ENCODE measurements around the gene SLC6A12.

SLC6A12 gene

GRCh38 chr12:232731-233614 lies 19.0 kb upstream of the SLC6A12 start:
- DNase-seq (ENCODE audit: low read depth in 1 of 2, low spot score in 1 of 2): peak in 1 of 2 experiments; percentile 80
- H3K27me3 ChIP-seq (ENCODE audit: insufficient read depth, poor library complexity, severe bottlenecking): no peaks in the 10 kb centered on the region
- no peak overlapping the region for H3K4me3 ChIP-seq (replicated peaks; ENCODE audit: insufficient read depth, low read length)
- no peak overlapping the region for H3K27ac ChIP-seq (replicated peaks)
- TF ChIP-seq, protein P1, sequence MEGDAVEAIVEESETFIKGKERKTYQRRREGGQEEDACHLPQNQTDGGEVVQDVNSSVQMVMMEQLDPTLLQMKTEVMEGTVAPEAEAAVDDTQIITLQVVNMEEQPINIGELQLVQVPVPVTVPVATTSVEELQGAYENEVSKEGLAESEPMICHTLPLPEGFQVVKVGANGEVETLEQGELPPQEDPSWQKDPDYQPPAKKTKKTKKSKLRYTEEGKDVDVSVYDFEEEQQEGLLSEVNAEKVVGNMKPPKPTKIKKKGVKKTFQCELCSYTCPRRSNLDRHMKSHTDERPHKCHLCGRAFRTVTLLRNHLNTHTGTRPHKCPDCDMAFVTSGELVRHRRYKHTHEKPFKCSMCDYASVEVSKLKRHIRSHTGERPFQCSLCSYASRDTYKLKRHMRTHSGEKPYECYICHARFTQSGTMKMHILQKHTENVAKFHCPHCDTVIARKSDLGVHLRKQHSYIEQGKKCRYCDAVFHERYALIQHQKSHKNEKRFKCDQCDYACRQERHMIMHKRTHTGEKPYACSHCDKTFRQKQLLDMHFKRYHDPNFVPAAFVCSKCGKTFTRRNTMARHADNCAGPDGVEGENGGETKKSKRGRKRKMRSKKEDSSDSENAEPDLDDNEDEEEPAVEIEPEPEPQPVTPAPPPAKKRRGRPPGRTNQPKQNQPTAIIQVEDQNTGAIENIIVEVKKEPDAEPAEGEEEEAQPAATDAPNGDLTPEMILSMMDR (IDR thresholded peaks at IDR 0.05; ENCODE audit: insufficient read depth, low read length): no peak
- TF ChIP-seq POLR2AphosphoS5 (IDR thresholded peaks at IDR 0.05; ENCODE audit: low read depth) (no peak), SPI1 (IDR thresholded peaks at IDR 0.05; ENCODE audit: borderline replicate concordance, low read depth) (no peak), GABPA (IDR thresholded peaks at IDR 0.05; ENCODE audit: low read depth) (no peak)
- TF ChIP-seq, protein P2, sequence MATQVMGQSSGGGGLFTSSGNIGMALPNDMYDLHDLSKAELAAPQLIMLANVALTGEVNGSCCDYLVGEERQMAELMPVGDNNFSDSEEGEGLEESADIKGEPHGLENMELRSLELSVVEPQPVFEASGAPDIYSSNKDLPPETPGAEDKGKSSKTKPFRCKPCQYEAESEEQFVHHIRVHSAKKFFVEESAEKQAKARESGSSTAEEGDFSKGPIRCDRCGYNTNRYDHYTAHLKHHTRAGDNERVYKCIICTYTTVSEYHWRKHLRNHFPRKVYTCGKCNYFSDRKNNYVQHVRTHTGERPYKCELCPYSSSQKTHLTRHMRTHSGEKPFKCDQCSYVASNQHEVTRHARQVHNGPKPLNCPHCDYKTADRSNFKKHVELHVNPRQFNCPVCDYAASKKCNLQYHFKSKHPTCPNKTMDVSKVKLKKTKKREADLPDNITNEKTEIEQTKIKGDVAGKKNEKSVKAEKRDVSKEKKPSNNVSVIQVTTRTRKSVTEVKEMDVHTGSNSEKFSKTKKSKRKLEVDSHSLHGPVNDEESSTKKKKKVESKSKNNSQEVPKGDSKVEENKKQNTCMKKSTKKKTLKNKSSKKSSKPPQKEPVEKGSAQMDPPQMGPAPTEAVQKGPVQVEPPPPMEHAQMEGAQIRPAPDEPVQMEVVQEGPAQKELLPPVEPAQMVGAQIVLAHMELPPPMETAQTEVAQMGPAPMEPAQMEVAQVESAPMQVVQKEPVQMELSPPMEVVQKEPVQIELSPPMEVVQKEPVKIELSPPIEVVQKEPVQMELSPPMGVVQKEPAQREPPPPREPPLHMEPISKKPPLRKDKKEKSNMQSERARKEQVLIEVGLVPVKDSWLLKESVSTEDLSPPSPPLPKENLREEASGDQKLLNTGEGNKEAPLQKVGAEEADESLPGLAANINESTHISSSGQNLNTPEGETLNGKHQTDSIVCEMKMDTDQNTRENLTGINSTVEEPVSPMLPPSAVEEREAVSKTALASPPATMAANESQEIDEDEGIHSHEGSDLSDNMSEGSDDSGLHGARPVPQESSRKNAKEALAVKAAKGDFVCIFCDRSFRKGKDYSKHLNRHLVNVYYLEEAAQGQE (IDR thresholded peaks at IDR 0.05; ENCODE audit: insufficient replicate concordance, low read depth): no peak

DNA sequence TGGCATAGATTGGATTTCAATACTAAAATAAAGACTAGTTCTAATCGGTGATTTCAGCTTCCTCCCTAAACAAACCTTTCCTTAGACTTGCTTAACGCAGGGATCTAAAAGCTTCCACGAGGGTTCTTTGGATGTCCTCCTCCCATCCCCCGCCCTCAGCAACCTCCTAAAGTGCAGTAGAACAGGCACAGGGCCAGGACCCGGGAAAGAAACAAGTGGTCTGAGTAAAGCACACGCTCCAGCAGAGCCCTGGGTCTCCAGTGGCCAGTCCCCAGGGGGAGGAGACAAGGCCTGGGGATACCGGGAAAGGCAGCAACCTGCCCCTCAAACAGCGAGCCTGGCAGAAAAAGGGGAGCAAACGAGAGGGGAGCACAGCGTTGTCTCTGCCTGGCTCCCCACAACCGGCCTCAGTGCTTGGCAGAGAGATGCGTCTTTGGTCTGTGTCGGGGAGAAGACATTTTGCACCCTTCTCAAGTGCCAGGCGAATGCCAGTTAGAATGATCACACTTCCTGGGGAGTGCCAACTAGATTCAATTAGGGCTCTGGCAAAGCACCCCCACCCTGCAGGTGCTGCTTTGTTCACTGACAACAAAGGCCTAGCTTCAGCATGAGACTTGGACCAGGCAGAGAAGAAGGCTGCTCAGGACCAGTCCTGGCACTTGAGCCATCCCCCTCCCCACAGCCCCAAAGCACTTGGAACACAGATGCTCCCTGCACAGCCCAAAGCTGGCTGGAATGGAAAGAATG lies 17.1 kb upstream of the SLC6A12 start:
- H3K27ac ChIP-seq (replicated peaks): no peak overlapping the region
- no peak overlapping the region for H3K4me3 ChIP-seq (replicated peaks; ENCODE audit: insufficient read depth, low read length)
- DNase-seq (ENCODE audit: low read depth in 1 of 2, low spot score in 1 of 2): no peak
- no peak for TF ChIP-seq GABPA (IDR thresholded peaks at IDR 0.05; ENCODE audit: low read depth)
- TF ChIP-seq, protein P2 (IDR thresholded peaks at IDR 0.05; ENCODE audit: insufficient replicate concordance, low read depth): no peak
- no peak for TF ChIP-seq SPI1 (IDR thresholded peaks at IDR 0.05; ENCODE audit: borderline replicate concordance, low read depth)
- no peaks in the 10 kb centered on the region for H3K27me3 ChIP-seq (ENCODE audit: insufficient read depth, poor library complexity, severe bottlenecking)

GRCh38 chr12:229441-230191 lies 15.7 kb upstream of the SLC6A12 start:
- Histone ChIP-seq H3K4me3 (replicated peaks; ENCODE audit: insufficient read depth, low read length) (no peak overlapping the region), H3K27ac (replicated peaks) (no peak overlapping the region), H3K27me3 (ENCODE audit: insufficient read depth, poor library complexity, severe bottlenecking) (no peaks in the 10 kb centered on the region)
- no peak for DNase-seq (ENCODE audit: low read depth in 1 of 2, low spot score in 1 of 2)
- TF ChIP-seq GABPA (IDR thresholded peaks at IDR 0.05; ENCODE audit: low read depth) (no peak), SPI1 (IDR thresholded peaks at IDR 0.05; ENCODE audit: borderline replicate concordance, low read depth) (no peak)

GRCh38 chr12:228846-229200 lies 14.9 kb upstream of the SLC6A12 start:
- Histone ChIP-seq H3K4me3 (replicated peaks; ENCODE audit: insufficient read depth, low read length) (no peak overlapping the region), H3K27ac (replicated peaks) (no peak overlapping the region), H3K27me3 (ENCODE audit: insufficient read depth, poor library complexity, severe bottlenecking) (no peaks in the 10 kb centered on the region)
- no peak for DNase-seq (ENCODE audit: low read depth in 1 of 2, low spot score in 1 of 2)
- no peak for TF ChIP-seq GABPA (IDR thresholded peaks at IDR 0.05; ENCODE audit: low read depth)

Data from HL-60 (cell line).